ENCODE results near the gene SCN2B.

GRCh38 chr11:118129471-118130172 lies 46.8 kb downstream of the SCN2B start:
- TF ChIP-seq, protein P1, sequence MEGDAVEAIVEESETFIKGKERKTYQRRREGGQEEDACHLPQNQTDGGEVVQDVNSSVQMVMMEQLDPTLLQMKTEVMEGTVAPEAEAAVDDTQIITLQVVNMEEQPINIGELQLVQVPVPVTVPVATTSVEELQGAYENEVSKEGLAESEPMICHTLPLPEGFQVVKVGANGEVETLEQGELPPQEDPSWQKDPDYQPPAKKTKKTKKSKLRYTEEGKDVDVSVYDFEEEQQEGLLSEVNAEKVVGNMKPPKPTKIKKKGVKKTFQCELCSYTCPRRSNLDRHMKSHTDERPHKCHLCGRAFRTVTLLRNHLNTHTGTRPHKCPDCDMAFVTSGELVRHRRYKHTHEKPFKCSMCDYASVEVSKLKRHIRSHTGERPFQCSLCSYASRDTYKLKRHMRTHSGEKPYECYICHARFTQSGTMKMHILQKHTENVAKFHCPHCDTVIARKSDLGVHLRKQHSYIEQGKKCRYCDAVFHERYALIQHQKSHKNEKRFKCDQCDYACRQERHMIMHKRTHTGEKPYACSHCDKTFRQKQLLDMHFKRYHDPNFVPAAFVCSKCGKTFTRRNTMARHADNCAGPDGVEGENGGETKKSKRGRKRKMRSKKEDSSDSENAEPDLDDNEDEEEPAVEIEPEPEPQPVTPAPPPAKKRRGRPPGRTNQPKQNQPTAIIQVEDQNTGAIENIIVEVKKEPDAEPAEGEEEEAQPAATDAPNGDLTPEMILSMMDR (IDR thresholded peaks at IDR 0.05; ENCODE audit: insufficient read depth, low read length): no peak
- TF ChIP-seq GABPA (IDR thresholded peaks at IDR 0.05; ENCODE audit: low read depth) (no peak), SPI1 (IDR thresholded peaks at IDR 0.05; ENCODE audit: borderline replicate concordance, low read depth) (no peak)
